Left lung (tissue), 10 donors: Measurements from ENCODE around the gene GGN. TPM values are rescaled to one million over a fixed set of nuclear protein-coding genes. Genes with fewer than 3 reads are reported as not detected.
A peak's percentile ranks its signal among the peaks of the same experiment; 100 is the strongest.
"Not testable (repeated sequence)": the region's sequence is repeated elsewhere in the genome, so short reads cannot be mapped to it uniquely, and the experiment has no call there.

ENCODE experiments used
- ATAC-seq: fragments of 200-7000 bp; cut with Tn5 transposase; one replicate; pipeline ENCODE4 v1.9.1; 2020; ENCODE audit warnings: moderate library complexity
- DNase-seq, 4 donors: peaks; one replicate each; pipeline ENCODE4 v3.0.0-alpha.2; 2013 to 2020
- H3K27ac ChIP-seq, 2 donors: fragments of 200-600 bp; sonication (generic) in 1 of 2; one replicate each; pipeline versions ENCODE4 v1.5.0 to v1.8.0; 2020 to 2021
- H3K27me3 ChIP-seq, 2 donors: fragments of 200-600 bp; sonication (generic) in 1 of 2; one replicate each; pipeline versions ENCODE4 v1.5.0 to v1.8.0; 2020 to 2021
- H3K36me3 ChIP-seq, 2 donors: fragments of 200-600 bp; sonication (generic) in 1 of 2; one replicate each; pipeline versions ENCODE4 v1.5.0 to v1.8.0; 2020 to 2021
- H3K4me1 ChIP-seq, 2 donors: fragments of 200-600 bp; one replicate each; pipeline ENCODE4 v1.8.0; 2021
- H3K4me3 ChIP-seq, 2 donors: fragments of 200-600 bp; sonication (generic) in 1 of 2; one replicate each; pipeline versions ENCODE4 v1.5.0 to v1.8.0; 2020 to 2021; ENCODE audit warnings: mild to moderate bottlenecking in 1 of 2
- H3K9me3 ChIP-seq, 2 donors: fragments of 200-600 bp; sonication (generic) in 1 of 2; one replicate each; pipeline versions ENCODE4 v1.5.0 to v1.8.0; 2020 to 2021
- CTCF ChIP-seq, 2 donors: fragments of 200-600 bp; sonication (generic) in 1 of 2; IDR thresholded peaks; one replicate each; pipeline versions ENCODE4 v1.5.0 to v1.8.0; 2021; ENCODE audit warnings: antibody characterized with exemption in 2 of 2
- intact Hi-C, 2 donors: fragments of 100-400 bp; cut with DNase I; formaldehyde crosslinking; loops; one replicate each; pipeline versions ENCODE4 v1.11.2 to v1.14.2; 2022
- polyA plus RNA-seq, 6 donors: library from polyadenylated mRNA; unstranded; fragments of 120-200 nt; gene quantifications; one replicate each; pipeline ENCODE4 v1.2.1, GENCODE V29; 2013; ENCODE audit not compliant: insufficient read length in 6 of 6
- total RNA-seq, 2 donors: library from RNA; stranded (reverse); fragmentation: NEBNext Ultra II Directional; extraction: Animal tissue kit (Norgen Biotek cat#: 25700); gene quantifications; one replicate each; pipeline ENCODE4 v1.2.1, GENCODE V29; 2021
- donor health status: DM: no; HTN: yes; CAD: no.
- donor health status: DM: no; HTN: no; CAD: no.

GGN gene
- total and polyA plus RNA-seq, 8 donors, result 0.16 to 0.77 (median 0.34) TPM; not detected in 1

- intact Hi-C loops, result no loop called here
These were observed 16.8 kb downstream of the GGN start for GRCh38 chr19:38371081-38371480.

DNA sequence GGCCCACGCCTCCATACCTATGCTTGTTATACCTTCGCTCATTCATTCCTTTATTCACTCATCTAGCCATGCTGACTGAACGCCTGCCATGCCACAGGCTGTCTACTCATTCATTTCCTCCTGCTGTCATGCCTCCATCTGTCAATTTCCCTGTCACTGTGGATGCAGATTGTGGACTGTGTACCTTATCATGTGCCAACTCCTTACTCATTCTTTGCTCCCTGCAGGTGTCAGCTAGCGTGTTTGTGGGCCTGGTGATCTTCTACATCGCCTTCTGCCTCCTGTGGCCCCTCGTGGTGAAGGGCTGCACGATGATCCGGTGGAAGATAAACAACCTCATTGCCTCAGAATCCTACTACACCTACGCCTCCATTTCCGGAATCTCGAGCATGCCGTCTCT, 17.5 kb downstream of the GGN start:
- Histone ChIP-seq H3K9me3 (no peaks in the 10 kb centered on the region), H3K27ac (no peak overlapping the region), H3K4me3 (no peak overlapping the region), H3K27me3 (peaks cover 0 to 5% of the 10 kb centered on the region in 2 donors), H3K36me3 (no peaks in the 10 kb centered on the region), H3K4me1 (peaks cover under 1 to 8% of the 10 kb centered on the region in 2 donors)
- TF ChIP-seq CTCF (IDR thresholded peaks at IDR 0.05), result no peak
- intact Hi-C loops, result no loop called here
- no peak for DNase-seq
- no peak for ATAC-seq

More at GRCh38 chr19:38371081-38371480, 16.8 kb downstream of the GGN start:
- no peaks in the 10 kb centered on the region for H3K36me3 ChIP-seq
- DNase-seq (no peak), ATAC-seq (no peak)
- no peaks in the 10 kb centered on the region for H3K9me3 ChIP-seq
- H3K4me1 ChIP-seq, result peaks cover 8 to 16% of the 10 kb centered on the region in 2 donors
- H3K27me3 ChIP-seq, result peaks cover 0 to 5% of the 10 kb centered on the region in 2 donors
- TF ChIP-seq CTCF (IDR thresholded peaks at IDR 0.05), result no peak
- no peak overlapping the region for H3K27ac ChIP-seq
- no peak overlapping the region for H3K4me3 ChIP-seq

- DNase-seq (no peak), ATAC-seq (no peak)
- Histone ChIP-seq H3K27me3 (peaks cover 0 to 5% of the 10 kb centered on the region in 2 donors), H3K9me3 (no peaks in the 10 kb centered on the region), H3K27ac (no peak overlapping the region), H3K4me1 (peaks cover 0 to 5% of the 10 kb centered on the region in 2 donors), H3K36me3 (no peaks in the 10 kb centered on the region), H3K4me3 (no peak overlapping the region)
- TF ChIP-seq CTCF (IDR thresholded peaks at IDR 0.05), result no peak
- intact Hi-C loops, result no loop called here
These were observed 18.2 kb downstream of the GGN start for GRCh38 chr19:38369584-38369983.

DNA sequence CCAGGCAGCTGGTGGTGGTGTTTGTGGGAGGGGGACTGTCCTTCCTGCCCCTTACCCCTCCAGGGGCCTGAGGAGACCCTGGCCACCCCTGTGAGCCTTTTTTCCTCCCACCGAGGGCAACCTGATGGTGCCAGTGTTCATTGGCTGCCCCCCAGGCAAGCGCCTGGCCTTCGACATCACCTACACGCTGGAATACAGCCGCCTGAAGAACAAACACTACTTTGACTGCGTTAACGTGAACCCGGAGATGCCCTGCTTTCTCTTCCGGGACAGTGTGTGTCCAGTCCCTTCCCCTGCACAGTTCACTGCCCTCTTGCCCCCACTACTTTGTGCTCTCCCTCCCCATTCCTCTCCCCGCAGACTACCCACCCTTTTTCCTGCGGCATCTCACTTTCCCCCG, 20.8 kb downstream of the GGN start:
- H3K9me3 ChIP-seq, result no peaks in the 10 kb centered on the region
- H3K4me3 ChIP-seq, result no peak overlapping the region
- DNase-seq (no peak), ATAC-seq (no peak)
- H3K36me3 ChIP-seq, result no peaks in the 10 kb centered on the region
- intact Hi-C loops, result no loop called here
- no peak for TF ChIP-seq CTCF (IDR thresholded peaks at IDR 0.05)
- H3K27me3 ChIP-seq, result peaks cover 0 to 5% of the 10 kb centered on the region in 2 donors
- H3K27ac ChIP-seq, result no peak overlapping the region
- H3K4me1 ChIP-seq, result peaks cover 5 to 9% of the 10 kb centered on the region in 2 donors

DNA sequence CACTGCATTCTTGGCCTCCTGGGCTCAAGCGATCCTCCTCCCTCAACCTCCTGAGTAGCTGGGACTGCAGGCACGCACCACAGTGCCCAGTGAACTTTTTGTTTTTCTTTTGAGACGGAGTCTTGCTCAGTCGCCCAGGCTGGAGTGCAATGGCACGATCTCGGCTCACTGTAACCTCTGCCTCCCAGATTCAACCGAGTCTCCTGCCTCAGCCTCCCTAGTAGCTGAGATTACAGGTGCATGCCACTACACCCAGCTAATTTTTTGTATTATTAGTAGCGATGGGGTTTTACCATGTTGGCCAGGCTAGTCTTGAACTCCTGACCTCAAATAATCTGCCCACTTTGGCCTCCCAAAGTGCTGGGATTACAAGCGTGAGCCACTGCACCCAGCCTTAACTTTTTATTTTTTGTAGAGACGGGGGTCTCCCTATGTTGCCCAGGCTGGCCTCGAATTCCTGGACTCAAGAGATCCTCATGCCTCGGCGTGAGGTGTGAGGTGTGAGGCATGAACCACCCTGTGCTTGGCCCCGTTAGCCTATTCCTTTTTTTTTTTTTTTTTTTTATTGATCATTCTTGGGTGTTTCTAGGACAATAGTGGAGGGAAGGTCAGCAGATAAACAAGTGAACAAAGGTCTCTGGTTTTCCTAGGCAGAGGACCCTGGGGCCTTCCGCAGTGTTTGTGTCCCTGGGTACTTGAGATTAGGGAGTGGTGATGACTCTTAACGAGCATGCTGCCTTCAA, 24.7 kb downstream of the GGN start:
- intact Hi-C loops, H3K27ac ChIP-seq, ATAC-seq, H3K36me3 ChIP-seq, DNase-seq, H3K9me3 ChIP-seq: not testable (repeated sequence)
- Histone ChIP-seq H3K27me3 (peaks cover 4 to 44% of the 10 kb centered on the region in 2 donors), H3K4me3 (peak overlapping the region in 1 of 2 donors; percentile 66), H3K4me1 (peaks cover 5 to 22% of the 10 kb centered on the region in 2 donors)
